Measurements from ENCODE around the gene GJD3. TPM values are rescaled to one million over a fixed set of nuclear protein-coding genes. Genes with fewer than 3 reads are reported as not detected.
A peak's percentile ranks its signal among the peaks of the same experiment; 100 is the strongest.

GJD3 gene
- total RNA-seq, 2 donors from 2014 or later = not detected

DNA sequence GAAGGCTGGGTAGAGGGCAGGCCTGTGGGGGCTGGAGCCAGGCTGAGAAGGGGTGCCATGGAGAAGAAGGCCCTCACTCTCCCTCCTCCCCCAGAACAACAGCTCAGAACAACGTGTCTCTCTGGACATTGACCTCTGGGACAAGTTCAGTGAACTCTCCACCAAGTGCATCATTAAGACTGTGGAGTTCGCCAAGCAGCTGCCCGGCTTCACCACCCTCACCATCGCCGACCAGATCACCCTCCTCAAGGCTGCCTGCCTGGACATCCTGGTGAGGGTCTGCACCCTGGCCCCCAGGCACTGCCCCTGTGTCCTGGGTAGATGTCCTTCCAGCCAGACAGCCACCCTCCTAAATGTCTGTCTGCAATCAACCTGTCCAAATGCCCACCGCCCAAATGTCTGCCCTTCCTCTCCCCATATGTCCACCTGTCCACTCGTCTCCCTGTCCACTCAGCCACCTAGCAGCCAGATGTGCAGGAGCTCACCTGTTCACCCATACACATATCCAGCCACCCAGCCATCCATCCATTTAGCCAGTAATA, 12.2 kb downstream of the GJD3 start:
- no peaks in the 10 kb centered on the region for H3K36me3 Mint-ChIP-seq
- no peaks in the 10 kb centered on the region for H3K9me3 Mint-ChIP-seq
- no peak for DNase-seq (ENCODE audit: low spot score)
- peak overlapping the region; percentile 61 to 96 for H3K27ac Mint-ChIP-seq
- peaks cover 26 to 39% of the 10 kb centered on the region in 2 donors for H3K4me1 Mint-ChIP-seq (ENCODE audit: low read depth in 2 of 2)
- H3K4me3 Mint-ChIP-seq = peak overlapping the region; percentile 50
- ATAC-seq = no peak
- H3K27me3 Mint-ChIP-seq = no peaks in the 10 kb centered on the region

DNA sequence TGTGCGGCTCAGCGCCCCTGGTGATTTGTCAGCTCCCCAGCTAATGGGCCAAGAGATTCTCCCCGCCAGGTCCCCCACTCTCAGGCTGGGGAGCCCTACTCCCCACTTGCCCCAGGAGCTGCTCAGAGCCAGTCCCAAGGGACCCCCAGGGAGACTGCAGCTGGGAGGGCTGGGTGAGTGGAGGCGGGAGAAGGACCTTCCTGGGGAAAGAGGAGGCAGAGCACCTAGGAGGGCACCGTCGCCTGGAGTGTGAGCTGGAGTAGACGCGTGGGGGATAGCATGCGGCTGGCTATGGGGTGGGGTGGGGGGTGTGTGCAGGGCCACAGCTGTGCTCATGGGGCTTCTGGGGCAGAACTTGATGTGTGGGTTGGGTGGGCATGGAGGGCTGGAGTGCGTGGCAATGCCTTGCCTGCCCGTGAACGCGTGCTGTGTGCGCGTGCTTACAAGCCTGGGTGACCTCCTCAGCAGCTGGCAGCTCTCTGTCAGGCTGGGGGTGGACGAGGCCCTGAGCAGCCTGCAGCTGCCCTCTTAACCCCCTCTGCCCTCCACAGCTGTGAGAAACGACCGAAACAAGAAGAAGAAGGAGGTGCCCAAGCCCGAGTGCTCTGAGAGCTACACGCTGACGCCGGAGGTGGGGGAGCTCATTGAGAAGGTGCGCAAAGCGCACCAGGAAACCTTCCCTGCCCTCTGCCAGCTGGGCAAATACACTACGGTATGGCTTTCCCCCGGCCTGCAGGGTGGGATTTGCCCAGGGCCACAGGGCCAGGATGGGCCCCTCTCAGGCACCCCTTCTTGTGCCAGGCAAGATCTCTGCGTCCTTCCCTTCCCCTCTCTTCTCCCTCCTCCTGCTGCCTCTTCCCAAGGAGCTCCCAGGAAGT, 12.9 kb downstream of the GJD3 start:
- H3K27me3 Mint-ChIP-seq = no peaks in the 10 kb centered on the region
- H3K27ac Mint-ChIP-seq = peak overlapping the region; percentile 61 to 96
- no peak for DNase-seq (ENCODE audit: low spot score)
- no peak for ATAC-seq
- H3K9me3 Mint-ChIP-seq = no peaks in the 10 kb centered on the region
- peaks cover 32 to 44% of the 10 kb centered on the region in 2 donors for H3K4me1 Mint-ChIP-seq (ENCODE audit: low read depth in 2 of 2)
- H3K4me3 Mint-ChIP-seq = no peak overlapping the region
- H3K36me3 Mint-ChIP-seq = no peaks in the 10 kb centered on the region

DNA sequence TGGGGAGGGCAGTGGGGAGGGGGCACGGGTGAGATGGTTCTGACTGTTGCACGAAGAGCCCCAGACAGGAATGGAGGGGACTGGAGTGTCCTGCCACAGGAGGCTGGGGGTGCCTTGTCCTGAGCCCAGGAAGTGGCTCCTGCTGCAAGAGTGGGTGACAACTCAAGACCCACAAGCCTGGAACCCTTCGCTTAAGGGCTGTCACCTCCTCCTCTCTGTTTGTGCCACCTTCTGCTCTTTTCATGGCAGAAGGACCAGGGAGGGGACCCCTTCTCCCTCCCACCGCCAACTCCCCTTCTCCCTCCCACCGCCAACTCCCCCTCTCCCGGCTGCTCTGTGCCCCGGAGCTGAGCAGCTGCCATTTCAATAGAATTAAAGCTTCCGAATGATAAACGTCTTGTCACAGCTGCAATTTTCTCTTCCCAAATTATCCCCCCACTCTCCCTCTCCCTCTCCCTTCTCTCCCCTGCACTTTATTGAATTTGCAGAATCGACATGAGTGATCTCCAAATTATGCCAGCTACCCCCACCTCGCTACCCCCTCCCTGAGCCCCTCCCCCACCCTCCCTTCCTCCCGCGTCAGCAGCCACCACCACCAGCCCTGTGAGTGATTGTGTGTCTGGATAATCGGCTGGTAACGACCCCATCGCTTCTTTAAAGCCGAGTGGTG, 13.7 kb downstream of the GJD3 start:
- DNase-seq (ENCODE audit: low spot score) = no peak
- no peak for ATAC-seq
- Mint-ChIP-seq H3K27ac (no peak overlapping the region), H3K36me3 (no peaks in the 10 kb centered on the region), H3K4me1 (ENCODE audit: low read depth in 2 of 2) (peaks cover 32 to 48% of the 10 kb centered on the region in 2 donors), H3K9me3 (no peaks in the 10 kb centered on the region), H3K4me3 (no peak overlapping the region), H3K27me3 (no peaks in the 10 kb centered on the region)

DNA sequence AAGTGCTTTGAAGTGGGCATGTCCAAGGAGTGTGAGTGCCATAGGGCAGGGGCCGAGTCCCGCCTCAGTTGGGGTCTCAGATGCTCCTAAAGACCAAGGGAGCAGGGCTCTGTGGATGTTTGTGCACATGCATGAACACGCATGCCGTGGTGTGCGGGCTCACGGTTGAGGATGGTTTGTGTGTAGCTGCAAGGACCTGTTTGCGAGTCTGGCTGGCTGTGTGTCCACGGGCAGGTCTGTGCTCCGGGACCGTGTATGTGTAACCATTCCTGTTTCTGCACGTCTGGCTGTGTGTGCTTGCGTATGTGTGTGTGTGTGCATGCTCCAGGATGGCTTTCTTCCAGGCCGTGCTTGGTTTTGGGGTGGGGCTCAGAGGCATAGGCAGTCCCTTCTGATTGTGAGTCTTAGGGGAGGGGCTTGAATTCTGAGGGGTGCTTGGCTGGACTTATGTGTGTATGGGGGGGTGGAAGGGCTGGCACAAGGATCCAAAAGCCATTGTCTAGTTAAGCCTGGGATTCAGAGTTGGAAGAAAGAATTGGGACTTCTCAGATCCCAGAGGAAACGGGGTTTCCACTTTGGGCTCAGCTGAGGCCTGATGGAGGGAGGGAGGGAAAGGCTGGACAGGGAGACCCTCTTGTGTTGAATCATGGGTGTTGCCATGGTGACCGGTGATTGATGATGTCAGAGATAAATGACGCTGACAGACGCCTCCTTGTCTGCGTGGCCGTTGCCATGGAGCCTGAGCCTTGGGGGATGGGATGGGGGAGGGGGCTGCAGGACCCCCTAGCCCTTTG, 14.4 kb downstream of the GJD3 start:
- no peaks in the 10 kb centered on the region for H3K36me3 Mint-ChIP-seq
- no peak overlapping the region for H3K4me3 Mint-ChIP-seq
- peak overlapping the region; percentile 49 to 64 for H3K27ac Mint-ChIP-seq
- DNase-seq (ENCODE audit: low spot score) (no peak), ATAC-seq (no peak)
- peaks cover 32 to 54% of the 10 kb centered on the region in 2 donors for H3K4me1 Mint-ChIP-seq (ENCODE audit: low read depth in 2 of 2)
- no peaks in the 10 kb centered on the region for H3K27me3 Mint-ChIP-seq
- H3K9me3 Mint-ChIP-seq = no peaks in the 10 kb centered on the region

DNA sequence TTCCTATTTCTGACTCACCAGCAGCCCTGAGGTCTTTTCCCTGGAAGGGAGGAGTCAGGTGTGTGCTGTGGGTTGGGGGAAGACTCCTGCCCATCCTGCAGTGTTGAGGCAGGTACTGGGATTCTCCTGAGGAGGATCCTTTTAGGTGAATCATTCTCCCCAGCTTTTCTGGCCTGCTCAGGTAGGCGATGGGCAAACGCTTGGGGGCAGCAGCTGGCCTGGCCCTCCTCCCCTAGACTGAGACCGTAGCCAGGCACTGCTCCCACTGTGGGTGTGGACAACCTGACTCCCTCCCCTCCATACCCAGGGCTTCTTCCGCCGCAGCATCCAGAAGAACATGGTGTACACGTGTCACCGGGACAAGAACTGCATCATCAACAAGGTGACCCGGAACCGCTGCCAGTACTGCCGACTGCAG, 15.1 kb downstream of the GJD3 start:
- peak overlapping the region; percentile 21 for H3K4me3 Mint-ChIP-seq
- H3K27ac Mint-ChIP-seq = peak overlapping the region; percentile 49 to 64
- ATAC-seq (no peak), DNase-seq (ENCODE audit: low spot score) (no peak)
- H3K27me3 Mint-ChIP-seq = no peaks in the 10 kb centered on the region
- H3K36me3 Mint-ChIP-seq = no peaks in the 10 kb centered on the region
- peaks cover 36 to 58% of the 10 kb centered on the region in 2 donors for H3K4me1 Mint-ChIP-seq (ENCODE audit: low read depth in 2 of 2)
- no peaks in the 10 kb centered on the region for H3K9me3 Mint-ChIP-seq

DNA sequence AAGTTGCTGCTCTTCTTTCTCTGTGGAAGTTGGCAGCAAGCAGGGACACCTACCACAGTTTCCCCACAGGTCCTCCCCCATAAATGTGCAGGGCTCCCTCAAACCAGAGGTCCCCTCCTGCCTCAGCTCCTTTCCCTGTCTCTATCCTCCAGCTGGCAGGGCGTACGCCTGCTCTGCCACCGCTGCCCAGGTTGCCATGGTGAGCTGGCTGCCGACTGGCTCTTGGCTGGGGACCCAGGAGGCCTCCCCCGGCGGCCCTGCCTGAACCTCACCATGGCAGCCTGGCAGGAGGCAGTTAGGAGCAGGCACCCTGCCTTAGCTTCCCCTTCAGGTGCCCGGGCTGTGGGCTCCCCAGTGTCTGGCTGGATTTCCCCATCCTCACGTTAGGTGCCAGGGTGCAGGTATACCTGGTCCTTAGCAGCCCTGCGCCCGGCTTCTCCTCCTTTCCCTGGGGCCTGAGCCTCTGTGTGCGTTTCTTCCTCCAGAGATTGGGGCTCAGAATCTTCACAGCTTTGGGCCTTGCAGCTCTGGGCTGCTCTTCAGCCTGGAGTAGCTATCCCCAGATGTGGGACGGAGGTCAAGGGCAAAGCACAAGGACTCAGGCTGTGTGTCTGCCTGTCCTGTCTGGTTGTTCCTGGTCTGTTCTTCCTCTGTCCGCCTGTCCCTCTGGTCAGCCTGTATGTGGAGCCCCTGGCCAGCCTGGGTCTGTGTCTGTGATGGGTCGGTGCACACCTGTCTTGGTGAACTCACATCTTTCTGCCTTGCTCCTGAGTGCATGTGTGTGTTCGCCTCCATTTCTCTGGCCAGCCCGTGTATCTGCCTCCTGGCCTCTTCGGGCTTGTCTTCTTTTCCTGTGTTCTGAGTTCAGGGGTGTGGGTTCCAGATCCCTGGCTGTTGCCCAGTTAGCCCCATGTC, 15.7 kb downstream of the GJD3 start:
- Mint-ChIP-seq H3K9me3 (no peaks in the 10 kb centered on the region), H3K4me3 (peak overlapping the region; percentile 21), H3K4me1 (ENCODE audit: low read depth in 2 of 2) (peaks cover 39 to 64% of the 10 kb centered on the region in 2 donors)

DNA sequence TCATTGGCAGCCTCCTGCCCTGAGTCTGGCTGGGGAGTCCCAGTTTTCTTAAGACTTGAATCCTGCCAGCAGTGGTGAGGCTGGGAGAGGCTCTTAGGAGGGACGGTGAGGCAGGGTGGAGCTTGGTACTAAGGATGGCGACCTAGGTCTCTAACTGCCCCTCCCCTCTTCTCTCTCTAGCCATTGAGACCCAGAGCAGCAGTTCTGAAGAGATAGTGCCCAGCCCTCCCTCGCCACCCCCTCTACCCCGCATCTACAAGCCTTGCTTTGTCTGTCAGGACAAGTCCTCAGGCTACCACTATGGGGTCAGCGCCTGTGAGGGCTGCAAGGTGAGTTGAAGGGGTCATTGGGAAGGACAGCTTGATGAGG, 16.4 kb downstream of the GJD3 start:
- Mint-ChIP-seq H3K27ac (peak overlapping the region; percentile 41 to 64), H3K27me3 (no peaks in the 10 kb centered on the region), H3K4me3 (no peak overlapping the region), H3K4me1 (ENCODE audit: low read depth in 2 of 2) (peaks cover 40 to 69% of the 10 kb centered on the region in 2 donors), H3K36me3 (no peaks in the 10 kb centered on the region), H3K9me3 (no peaks in the 10 kb centered on the region)
- DNase-seq (ENCODE audit: low spot score) (no peak), ATAC-seq (no peak)

More for the DNA sequence above, 15.7 kb downstream of the GJD3 start:
- no peaks in the 10 kb centered on the region for H3K36me3 Mint-ChIP-seq
- ATAC-seq (no peak), DNase-seq (ENCODE audit: low spot score) (no peak)
- H3K27me3 Mint-ChIP-seq = no peaks in the 10 kb centered on the region
- H3K27ac Mint-ChIP-seq = peak overlapping the region; percentile 49 to 64

DNA sequence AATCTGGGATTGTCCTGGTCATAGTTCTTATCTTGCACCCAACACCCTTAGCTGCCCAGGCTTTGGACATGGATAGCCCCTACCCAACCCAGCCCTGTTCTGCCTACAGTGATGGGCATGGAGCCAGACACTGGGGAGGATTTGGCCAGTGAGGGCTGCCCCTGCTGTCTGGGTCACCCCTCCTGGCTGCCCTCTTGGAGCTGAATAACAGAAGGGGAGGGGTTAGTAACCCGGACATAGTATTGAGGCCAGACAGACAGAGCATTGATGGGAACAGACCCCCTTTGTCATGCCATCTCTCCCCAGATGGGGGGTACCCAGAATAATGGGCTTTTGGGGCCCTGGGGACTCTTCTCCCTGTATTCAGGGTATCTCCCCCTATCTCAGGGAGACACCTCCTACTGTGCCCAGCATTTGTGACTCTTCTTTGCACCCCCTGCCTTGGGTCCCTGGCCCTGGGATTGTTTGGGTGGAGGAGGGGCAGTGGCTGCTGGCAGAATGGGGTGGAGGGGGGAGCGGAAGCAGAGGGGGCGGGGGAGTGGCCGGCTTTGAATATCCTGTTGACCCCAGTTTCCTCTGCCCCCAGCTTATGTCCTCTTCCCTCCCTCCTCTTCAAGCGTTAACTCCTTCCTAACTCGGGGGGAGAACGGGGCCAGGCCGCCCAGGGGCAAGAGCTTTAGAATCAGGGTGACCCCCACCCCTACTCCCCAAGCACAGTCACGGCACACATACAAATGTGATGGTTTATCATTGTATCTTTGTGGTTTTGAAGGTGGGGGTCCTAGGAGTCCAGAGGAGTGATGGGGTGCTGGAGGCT, 17.0 kb downstream of the GJD3 start:
- DNase-seq (ENCODE audit: low spot score) = no peak
- no peaks in the 10 kb centered on the region for H3K9me3 Mint-ChIP-seq
- H3K27me3 Mint-ChIP-seq = no peaks in the 10 kb centered on the region
- peak overlapping the region; percentile 21 for H3K4me3 Mint-ChIP-seq
- ATAC-seq = no peak
- peaks cover 39 to 68% of the 10 kb centered on the region in 2 donors for H3K4me1 Mint-ChIP-seq (ENCODE audit: low read depth in 2 of 2)
- no peaks in the 10 kb centered on the region for H3K36me3 Mint-ChIP-seq
- H3K27ac Mint-ChIP-seq = peak overlapping the region; percentile 41 to 64

DNA sequence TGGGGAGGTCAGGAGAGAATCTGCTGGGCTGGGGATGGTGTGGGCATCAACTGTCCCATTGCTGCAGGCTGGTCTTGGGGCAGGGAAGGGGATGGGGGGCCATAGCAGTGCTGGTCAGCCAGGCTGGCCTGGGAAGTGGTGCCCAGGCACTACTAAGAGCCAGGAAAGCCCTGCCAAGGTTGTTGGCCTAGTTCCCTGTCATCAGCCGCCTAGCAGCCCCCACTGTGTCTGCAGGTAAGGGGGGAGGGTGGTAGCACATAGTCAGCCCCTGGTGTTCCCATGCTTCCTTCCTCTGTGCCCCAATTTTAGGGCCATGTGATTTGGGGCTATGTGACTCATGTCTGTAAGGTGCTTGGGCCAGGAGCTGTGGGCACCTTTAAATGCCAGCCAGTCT, 17.8 kb downstream of the GJD3 start:
- no peaks in the 10 kb centered on the region for H3K9me3 Mint-ChIP-seq
- DNase-seq (ENCODE audit: low spot score) (no peak), ATAC-seq (no peak)
- H3K4me1 Mint-ChIP-seq (ENCODE audit: low read depth in 2 of 2) = peaks cover 33 to 64% of the 10 kb centered on the region in 2 donors
- H3K27ac Mint-ChIP-seq = peak overlapping the region; percentile 41 to 64
- no peaks in the 10 kb centered on the region for H3K27me3 Mint-ChIP-seq
- H3K36me3 Mint-ChIP-seq = no peaks in the 10 kb centered on the region
- H3K4me3 Mint-ChIP-seq = peak overlapping the region; percentile 21

DNA sequence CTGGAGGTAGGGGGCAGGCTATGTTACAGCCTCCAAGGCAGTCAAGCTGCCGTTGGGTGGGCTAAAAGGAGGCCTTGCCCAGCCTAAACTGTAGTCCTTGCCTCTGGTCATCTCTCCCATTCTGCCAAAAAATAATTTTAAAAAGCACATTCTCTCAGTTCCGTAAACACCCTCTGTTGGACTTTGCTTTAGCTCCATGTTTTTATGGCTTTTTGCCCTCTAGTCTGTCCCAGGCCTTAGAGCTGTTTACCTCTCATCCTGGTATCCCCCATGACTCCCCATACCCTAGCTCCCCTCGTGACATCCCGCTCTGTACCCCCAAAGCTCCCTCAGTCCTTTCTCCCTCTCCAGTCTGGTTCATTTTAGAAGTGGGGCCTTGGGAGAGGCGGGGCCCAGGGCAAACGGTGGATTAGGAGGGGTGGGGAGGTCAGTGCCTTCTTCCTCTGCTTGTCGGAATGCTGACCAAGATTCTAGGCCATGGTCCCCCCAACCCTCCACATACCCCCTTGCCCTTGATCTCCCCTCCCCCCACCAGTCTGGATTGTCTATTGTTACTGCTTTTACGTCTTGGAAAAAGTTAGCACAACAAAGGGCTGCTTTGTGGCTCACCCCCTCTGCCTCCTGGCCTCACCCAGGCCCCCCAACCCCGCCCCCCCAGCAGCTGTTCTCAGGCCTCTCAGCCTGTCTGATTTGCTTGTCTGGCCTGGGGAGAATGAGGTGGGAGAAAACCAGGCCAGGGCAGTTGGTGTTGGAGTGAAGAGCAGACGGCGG, 18.4 kb downstream of the GJD3 start:
- DNase-seq (ENCODE audit: low spot score) (no peak), ATAC-seq (no peak)
- H3K4me3 Mint-ChIP-seq = peak overlapping the region; percentile 21
- peaks cover 35 to 65% of the 10 kb centered on the region in 2 donors for H3K4me1 Mint-ChIP-seq (ENCODE audit: low read depth in 2 of 2)
- no peaks in the 10 kb centered on the region for H3K9me3 Mint-ChIP-seq
- H3K27ac Mint-ChIP-seq = peak overlapping the region; percentile 64 to 69
- H3K27me3 Mint-ChIP-seq = no peaks in the 10 kb centered on the region
- no peaks in the 10 kb centered on the region for H3K36me3 Mint-ChIP-seq

DNA sequence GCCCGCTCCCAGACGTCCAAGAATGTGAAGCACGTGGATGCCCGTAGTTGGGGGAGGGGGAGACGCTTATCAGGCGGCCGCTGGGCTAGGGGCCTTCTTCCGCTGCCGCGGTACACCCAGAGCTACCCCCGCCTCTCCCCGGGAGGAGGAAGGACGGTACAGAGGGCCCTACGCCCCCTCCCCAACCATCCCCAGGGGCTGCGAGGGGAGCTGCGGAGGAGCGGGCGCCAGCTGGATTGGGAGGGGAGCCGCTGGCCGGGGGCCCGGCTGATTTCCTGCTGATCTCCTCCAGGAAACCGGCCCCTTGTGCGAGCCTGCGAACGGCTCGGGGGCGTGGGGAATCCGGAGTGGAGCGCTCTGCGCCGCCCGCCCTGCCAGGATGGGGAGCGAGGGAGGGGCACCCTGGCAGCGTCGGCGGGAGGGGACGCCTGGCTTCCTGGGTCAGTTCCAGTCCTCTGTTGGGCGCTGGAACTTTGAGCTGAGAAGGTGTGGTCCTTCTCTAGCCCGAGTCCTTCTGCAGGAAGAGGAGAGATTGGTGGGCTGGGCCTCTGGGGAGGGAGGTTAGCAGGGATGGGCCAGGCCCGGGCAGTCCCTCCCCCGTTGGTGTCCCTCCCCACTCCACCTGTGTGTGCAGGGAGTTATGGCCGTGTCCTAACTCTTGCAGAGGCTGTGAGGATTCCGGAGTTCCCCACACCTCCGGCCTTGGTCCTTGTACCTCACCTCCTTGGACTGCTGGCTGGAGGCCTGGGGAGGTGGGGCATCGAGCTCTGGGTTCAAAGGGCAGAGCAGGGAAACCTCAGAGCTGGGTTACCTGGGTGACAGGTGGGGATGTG, 19.2 kb downstream of the GJD3 start:
- peaks cover 41 to 70% of the 10 kb centered on the region in 2 donors for H3K4me1 Mint-ChIP-seq (ENCODE audit: low read depth in 2 of 2)
- ATAC-seq (no peak), DNase-seq (ENCODE audit: low spot score) (no peak)
- no peaks in the 10 kb centered on the region for H3K36me3 Mint-ChIP-seq
- peak overlapping the region; percentile 69 for H3K4me3 Mint-ChIP-seq
- H3K9me3 Mint-ChIP-seq = no peaks in the 10 kb centered on the region
- no peaks in the 10 kb centered on the region for H3K27me3 Mint-ChIP-seq
- H3K27ac Mint-ChIP-seq = peak overlapping the region; percentile 69 to 81

All from natural killer cell treated with Interleukin-12 subunit alpha and Interleukin-12 subunit beta and Interleukin-15 and Interleukin-18, amount 100 ng/mL, for 72 hours (primary cell).